GM19468 (cell line): ENCODE data around the gene TMEM127.
A peak's percentile ranks its signal among the peaks of the same experiment; 100 is the strongest.
"Not testable (repeated sequence)": the region's sequence is repeated elsewhere in the genome, so short reads cannot be mapped to it uniquely, and the experiment has no call there.

ENCODE experiments used
- ATAC-seq: cut with Tn5 transposase; IDR thresholded peaks from one replicate; pipeline ENCODE4 v1.9.1; 2021; ENCODE audit warnings: mild to moderate bottlenecking, moderate library complexity, moderate number of reproducible peaks; ENCODE audit not compliant: unreplicated experiment; ENCODE audit errors: extremely low read depth

TMEM127 gene

GRCh38 chr2:96243843-96244242 lies 22.0 kb downstream of the TMEM127 start:
- no peak for ATAC-seq

GRCh38 chr2:96241900-96242611 lies 23.7 kb downstream of the TMEM127 start:
- ATAC-seq, result no peak

- ATAC-seq, result no peak
These were observed 24.6 kb downstream of the TMEM127 start for GRCh38 chr2:96241227-96241626.

GRCh38 chr2:96240341-96241038 lies 25.3 kb downstream of the TMEM127 start:
- no peak for ATAC-seq

- no peak for ATAC-seq
These were observed 26.0 kb downstream of the TMEM127 start for GRCh38 chr2:96239745-96240264.

GRCh38 chr2:96239091-96239490 lies 26.7 kb downstream of the TMEM127 start:
- no peak for ATAC-seq

GRCh38 chr2:96238266-96238665 lies 27.5 kb downstream of the TMEM127 start:
- no peak for ATAC-seq

- no peak for ATAC-seq
These were observed 28.9 kb downstream of the TMEM127 start for GRCh38 chr2:96236882-96237281.

- peak; percentile 82 for ATAC-seq
These were observed 31.9 kb downstream of the TMEM127 start for GRCh38 chr2:96233880-96234316.

GRCh38 chr2:96233436-96233835 lies 32.4 kb downstream of the TMEM127 start:
- no peak for ATAC-seq

- no peak for ATAC-seq
These were observed 34.5 kb downstream of the TMEM127 start for GRCh38 chr2:96231316-96231715.

GRCh38 chr2:96225016-96225533 lies 40.7 kb downstream of the TMEM127 start:
- peak; percentile 46 for ATAC-seq

- ATAC-seq, result not testable (repeated sequence)
These were observed 44.7 kb downstream of the TMEM127 start for GRCh38 chr2:96221106-96221505.

- not testable (repeated sequence) for ATAC-seq
These were observed 45.8 kb downstream of the TMEM127 start for GRCh38 chr2:96219959-96220358.

- ATAC-seq, result no peak
These were observed 47.2 kb downstream of the TMEM127 start for GRCh38 chr2:96218508-96219131.

GRCh38 chr2:96214554-96214953 lies 51.2 kb downstream of the TMEM127 start:
- no peak for ATAC-seq

GRCh38 chr2:96213379-96213778 lies 52.4 kb downstream of the TMEM127 start:
- ATAC-seq, result no peak

- ATAC-seq, result no peak
These were observed 53.5 kb downstream of the TMEM127 start for GRCh38 chr2:96212339-96212738.

GRCh38 chr2:96209729-96210085 lies 56.1 kb downstream of the TMEM127 start:
- no peak for ATAC-seq

- no peak for ATAC-seq
These were observed 56.6 kb downstream of the TMEM127 start for GRCh38 chr2:96209011-96209728.
